ENCODE results near the gene INTS11.
"Not testable (repeated sequence)": the region's sequence is repeated elsewhere in the genome, so short reads cannot be mapped to it uniquely, and the experiment has no call there.

INTS11 gene

DNA sequence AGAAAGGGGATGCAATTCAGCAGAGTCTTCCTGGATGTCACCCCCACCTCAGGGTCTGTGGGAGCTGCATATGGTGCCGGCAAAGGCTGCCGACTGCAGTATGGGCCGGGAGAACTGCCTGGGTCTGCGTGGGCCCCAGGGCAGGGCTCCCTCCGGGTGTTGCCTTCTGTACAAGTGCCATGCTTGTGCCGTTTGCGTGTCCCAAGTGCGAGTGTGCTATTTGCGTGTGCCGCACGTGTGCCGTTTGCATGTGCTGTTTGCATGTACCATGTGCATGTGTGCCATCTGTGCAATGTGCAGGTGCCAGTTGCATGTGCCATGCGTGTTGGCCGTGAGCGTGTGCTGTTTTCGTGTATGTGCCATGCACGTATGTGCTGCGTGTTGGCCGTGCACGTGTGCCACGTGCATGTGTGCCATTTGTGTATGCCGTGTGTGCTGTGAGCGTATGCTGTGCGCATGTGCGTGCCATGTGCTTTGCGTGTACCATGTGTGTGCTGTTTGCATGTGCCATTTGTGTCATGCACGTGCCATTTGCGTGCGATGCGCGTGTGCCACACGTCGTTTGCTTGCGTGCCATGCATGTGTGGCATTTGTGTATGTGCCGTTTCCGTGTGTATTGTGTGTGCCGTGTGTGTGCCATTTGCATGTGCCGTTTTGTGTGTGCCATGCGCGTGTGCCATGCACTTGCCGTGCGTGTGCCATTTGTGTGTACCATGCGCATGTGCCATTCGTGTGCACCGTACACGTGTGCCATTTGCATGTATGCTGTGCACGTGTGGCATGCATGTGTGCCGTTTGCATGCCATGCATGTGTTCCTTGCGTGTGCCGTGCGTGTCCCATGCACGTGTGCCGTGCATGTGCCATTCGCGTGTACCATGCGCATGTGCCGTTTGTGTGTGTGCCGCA lies 5.1 kb upstream of the INTS11 start:
- no peak for FAIRE-seq

DNA sequence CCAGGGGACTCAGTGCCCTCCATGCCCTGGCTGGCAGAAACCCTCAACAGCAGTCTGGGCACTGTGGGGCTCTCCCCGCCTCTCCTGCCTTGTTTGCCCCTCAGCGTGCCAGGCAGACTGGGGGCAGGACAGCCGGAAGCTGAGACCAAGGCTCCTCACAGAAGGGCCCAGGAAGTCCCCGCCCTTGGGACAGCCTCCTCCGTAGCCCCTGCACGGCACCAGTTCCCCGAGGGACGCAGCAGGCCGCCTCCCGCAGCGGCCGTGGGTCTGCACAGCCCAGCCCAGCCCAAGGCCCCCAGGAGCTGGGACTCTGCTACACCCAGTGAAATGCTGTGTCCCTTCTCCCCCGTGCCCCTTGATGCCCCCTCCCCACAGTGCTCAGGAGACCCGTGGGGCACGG lies 3.8 kb upstream of the INTS11 start:
- FAIRE-seq: no peak

DNA sequence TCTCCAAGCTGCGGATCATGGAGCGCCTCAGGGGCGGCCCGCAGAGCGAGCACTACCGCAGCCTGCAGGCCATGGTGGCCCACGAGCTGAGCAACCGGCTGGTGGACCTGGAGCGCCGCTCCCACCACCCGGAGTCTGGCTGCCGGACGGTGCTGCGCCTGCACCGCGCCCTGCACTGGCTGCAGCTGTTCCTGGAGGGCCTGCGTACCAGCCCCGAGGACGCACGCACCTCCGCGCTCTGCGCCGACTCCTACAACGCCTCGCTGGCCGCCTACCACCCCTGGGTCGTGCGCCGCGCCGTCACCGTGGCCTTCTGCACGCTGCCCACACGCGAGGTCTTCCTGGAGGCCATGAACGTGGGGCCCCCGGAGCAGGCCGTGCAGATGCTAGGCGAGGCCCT lies 2.8 kb upstream of the INTS11 start:
- FAIRE-seq: no peak

DNA sequence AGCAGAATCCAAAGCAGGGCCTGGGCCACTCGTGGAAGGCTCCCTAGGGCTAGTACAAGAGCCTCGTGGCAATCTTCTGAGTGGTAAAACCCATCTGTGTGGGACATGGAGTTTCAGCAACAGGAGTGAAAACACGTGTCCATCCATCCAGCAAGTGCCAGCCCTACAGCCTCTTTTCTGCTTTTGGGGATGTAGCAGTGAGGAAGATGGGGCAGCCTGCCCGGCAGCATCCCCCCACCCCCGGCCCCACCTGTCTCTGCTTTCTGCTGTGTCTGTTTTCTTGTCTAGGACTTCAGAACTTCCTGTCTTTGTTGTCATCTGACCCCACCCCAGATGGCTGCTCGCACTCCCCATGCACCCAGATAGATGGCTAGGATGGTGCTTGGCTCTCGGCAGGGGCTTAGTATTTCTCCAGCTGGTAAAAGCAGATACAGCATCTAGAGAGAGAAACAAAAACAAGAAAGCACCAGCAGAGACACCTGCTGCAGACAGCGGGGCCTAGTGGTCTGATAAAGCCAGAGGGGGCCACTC lies 1.7 kb upstream of the INTS11 start:
- FAIRE-seq: no peak

DNA sequence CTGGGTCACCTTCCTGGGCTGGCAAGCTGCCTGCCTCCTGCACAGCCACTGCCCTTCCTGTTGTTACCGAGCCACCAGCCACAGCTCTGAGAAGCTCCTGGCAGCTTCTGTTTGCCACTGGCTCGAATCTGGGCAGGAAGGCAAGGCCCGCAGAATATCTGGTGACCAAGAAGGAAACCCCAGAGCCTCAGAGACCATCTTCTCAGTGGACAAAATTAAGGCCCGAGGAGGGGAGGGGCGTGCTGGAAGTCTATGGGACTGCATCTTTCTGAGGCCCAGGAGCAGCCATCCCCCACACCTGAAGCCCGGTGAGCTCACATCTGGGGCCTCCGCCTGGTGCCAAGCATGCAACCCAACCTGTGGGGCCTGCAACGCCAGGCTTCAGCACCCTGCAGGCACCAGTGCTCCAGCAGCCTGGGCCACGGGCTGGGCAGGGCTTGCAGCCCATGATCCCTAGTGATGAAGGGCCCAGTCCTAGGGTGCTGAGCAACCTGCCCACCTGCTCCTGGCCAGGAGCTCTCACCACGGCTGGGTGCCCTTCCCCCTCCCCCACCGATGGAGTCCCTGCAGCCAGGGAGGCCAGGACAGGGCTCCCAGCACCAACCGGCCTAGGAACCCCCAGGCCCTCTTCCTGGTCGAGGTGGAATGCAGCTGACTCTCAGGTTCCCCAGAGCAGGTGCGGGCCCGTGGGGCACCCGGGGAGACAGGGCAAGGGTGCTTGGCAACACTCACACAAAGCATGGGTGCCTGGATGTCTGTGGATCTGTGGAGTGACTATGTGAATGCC lies 1.0 kb upstream of the INTS11 start:
- no peak for FAIRE-seq

DNA sequence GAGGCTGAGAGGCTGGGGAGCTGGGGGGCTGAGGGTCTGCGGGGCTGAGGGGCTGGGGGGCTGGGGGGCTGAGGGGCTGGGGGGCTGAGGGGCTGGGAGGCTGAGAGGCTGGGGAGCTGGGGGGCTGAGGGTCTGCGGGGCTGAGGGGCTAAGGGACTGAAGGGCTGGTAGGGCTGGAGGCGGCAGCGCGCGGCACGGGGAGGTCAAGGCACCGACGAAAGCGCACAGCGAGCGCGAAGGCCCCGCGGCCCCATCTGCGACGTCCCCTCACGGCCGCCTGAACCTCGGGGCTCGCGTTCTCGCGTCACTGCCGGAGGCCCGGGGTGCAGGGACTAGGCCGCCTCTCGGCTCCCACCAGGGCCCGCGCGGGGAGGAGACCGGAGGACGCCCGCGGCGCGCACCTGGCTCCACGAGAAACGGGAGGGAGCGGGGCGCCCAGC lies 356 bp downstream of the INTS11 start:
- FAIRE-seq: no peak

DNA sequence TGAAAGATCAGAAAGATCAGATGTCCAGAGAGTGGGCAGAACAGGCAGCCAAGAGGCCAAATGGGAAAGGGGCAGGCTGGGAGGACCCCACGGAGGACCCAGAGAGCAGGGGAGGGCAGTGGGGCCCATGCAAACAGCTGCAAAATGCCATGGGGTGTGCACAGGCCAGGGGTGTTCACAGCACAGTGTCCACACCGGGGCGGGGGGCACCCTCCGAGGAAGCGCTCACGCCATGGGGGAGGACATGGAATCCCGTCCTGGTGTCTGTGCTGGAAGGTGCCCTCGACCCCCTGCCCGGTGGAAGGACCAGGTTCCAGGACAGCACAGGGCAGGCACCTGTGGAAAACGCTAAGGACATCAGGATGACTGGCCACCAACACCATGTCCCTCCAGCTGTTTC lies 1.5 kb downstream of the INTS11 start:
- no peak for FAIRE-seq

DNA sequence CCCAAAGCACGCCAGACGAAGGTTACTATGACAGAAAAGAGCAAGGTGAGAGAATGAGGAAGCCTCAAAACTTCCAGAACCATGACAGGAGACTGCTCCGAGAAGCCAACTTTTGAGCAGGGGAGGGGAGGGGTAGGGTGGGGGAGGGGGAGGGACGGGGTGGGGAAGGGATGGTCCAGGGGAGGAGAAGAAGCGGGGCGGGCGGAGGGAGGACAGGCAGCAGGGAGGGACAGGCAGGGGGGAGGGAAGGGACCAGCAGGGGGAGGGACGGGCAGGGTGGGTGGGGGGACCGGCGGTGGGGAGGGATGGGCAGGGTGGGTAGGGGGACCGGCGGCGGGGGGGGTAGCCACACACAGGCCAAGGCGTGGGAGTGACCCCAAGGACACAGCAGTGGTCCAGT lies 2.0 kb downstream of the INTS11 start:
- FAIRE-seq: no peak

DNA sequence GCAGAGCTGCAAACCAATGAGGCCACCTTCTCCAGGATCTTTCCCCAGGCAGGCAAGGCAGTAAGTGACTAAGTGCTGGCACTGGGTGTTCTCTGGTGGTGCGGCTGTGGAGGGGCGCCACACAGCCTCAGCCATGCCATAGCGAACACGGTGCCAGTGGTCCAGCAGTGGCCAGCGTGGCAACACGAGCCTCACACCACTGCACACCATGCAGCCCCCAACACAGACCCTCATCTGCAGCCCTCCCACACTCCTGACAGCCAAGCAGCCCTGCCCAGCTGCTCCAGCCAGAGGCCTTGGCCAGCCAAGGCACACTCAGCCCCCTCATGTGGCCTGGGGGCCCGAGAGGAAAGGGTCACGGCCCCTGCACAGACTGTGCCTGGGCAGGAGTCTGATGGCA lies 3.0 kb downstream of the INTS11 start:
- FAIRE-seq: no peak

DNA sequence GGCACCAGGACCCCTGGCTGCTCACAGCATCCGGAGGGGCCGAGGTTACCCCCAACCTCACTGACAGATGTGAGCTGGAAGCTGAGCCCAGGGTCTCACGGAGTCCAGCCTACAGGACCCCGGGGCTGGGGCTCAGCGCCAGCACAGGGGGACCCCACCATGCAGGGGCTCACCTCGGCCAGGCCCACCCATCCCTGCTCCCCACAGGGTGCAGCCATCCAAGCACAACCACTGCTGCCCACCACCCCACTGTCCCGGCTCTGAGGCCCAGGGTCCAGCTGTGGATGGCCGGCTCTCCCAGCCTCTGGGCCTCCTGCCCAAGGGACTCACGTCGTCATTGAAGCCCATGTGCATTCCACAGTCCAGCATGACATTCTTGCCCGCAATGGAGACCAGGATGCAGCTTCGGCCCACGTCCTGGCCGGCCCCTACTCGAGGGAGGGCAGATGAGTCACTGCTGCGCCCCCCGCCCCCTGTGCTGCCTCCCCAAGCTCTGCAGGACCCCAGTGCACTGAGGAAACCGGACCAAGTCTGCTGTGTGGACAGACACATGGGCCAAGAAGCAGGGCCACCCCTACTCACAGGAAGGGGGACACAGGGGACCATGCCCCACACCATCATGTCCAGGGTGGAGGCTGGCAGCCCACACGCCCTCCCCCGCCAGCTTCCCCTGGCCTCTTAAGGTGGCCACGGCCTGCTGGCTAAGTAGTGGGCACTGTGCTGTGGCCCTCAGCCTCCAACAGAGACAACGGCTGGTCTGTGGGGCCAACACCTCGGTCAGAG lies 3.6 kb downstream of the INTS11 start:
- FAIRE-seq: no peak

DNA sequence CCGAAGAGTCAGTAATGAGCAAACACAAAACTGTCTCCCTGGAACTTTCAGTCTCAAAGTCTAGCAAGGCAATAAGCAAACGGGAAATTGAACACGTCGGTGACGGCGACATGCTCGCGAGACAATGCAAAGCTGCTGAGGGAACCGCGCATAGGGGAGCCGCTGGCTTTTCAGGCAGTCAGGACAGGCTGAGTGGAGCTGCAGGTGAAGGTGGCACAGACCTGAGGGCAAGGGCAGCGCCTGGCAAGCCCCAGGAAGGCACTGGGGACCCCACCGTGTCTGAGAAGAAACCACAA lies 4.9 kb downstream of the INTS11 start:
- FAIRE-seq: no peak

DNA sequence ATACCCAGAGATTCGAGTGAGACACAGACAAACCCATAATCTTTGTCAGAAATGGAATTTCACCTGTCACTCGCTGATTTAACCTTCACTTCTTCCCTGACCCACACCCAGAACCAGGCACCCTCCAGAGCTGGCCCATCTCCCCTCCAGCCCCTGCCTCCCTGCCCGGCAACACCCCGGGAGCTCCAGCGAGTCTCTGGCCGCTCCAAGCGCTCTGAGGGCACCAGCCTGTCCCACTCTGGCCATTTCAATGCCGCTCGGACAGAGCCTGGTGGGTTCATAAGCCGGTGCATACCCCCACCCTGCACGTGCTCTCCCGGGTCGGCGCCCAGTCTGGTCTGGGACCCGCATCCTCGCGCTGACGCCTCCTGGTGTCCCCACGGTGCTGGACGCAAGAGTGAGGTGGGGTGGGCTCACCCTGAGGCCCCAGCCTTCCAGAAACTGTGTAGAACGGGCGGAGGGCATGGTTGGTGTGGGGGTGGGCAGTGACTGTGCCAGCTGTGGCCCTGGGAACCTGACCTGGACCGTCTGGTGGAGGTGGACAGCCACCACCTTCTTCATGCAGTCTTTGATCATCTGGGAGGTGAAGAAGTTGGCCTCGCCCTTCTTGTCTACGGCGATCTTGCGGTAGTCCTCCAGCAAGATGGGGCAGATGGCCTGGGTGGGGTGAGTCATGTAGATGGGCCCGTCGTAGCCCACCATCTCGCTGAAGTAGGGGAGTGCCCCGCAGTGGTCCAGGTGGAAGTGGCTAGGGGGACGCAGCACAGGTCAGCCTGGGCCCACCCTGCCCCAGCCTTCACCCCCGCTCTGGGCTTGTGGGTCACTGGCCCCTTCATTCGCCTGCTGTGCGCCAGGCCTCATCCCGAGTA lies 5.4 kb downstream of the INTS11 start:
- FAIRE-seq: no peak

DNA sequence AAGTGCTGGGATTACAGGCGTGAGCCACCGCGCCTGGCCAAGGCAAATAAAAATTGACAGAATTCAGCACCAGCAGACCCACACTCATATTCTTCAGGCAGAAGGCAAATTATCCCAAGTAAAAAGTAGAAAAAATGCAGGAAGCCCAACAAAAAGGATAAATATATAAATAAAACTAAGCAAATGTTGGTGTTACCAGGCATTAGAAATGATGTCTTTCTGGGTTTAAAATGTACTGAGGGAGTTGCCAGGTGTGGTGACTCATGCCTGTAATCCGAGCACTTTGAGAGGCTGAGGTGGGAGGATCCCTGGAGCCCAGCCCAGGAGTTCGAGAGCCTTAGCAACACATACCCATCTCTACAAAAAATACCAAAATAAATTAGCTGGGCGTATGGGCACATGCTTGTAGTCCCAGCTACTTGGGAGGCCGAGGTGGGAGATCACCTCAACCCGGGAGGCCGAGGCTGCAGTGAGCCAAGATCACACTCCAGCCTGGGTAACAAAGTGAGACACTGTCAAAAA lies 6.3 kb downstream of the INTS11 start:
- FAIRE-seq: peak; percentile 92

DNA sequence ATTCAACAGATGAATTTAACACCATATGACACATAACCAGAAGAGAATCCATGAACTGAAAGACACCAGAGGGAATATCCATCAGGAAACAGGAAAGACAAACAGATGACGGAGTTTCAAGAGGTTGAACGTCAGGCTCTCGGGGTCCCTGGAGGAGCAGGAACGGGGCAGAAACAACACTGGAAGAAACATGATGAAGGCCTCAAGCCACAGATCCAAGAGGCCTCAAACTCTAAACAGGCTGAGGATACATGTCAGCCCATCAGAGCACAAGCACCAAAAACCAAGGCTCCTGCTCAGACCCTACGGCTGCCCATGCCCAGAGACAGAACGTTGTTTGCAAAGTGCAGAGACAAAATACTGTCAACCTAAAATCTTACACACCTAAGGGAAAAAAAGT lies 7.0 kb downstream of the INTS11 start:
- no peak for FAIRE-seq

DNA sequence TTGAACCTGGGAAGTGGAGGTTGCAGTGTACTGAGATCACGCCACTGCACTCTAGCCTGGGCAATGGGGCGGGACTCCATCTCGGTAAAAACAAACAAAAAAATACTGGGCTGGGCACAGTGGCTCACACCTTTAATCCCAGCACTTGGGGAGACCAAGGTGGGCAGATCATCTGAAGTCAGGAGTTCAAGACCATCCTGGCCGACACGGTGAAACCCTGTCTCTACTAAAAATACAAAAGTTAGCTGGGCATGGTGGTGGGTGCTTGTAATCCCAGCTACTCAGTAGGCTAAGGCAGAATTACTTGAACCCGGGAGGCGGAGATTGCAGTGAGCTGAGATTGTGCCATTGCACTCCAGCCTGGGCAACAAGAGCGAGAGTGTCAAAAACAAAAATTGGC lies 8.3 kb downstream of the INTS11 start:
- not testable (repeated sequence) for FAIRE-seq

DNA sequence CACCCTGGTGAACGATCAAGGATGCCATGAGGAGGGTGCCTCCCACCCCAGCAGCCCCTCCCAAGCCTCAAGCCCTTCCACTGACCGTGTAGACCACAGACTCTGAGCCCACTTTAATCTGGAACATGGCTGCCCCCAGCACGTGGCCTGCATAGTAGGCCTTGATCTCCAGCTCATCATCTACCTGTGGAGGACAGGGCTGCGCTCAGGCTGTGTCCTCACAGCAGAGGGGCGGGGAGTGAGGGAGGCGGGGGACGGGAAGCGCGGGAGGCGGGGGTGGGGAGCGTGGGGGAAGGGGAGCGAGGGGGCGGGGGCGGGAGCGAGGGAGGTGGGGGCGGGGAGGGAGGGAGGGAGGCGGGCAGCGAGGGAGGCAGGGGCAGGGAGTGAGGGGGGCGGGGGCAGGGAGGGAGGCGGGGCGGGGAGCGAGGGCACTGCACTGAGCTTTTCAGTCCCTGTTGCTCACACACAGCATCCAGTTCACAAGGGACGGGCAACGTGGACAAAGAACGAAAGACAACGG lies 9.0 kb downstream of the INTS11 start:
- no peak for FAIRE-seq

DNA sequence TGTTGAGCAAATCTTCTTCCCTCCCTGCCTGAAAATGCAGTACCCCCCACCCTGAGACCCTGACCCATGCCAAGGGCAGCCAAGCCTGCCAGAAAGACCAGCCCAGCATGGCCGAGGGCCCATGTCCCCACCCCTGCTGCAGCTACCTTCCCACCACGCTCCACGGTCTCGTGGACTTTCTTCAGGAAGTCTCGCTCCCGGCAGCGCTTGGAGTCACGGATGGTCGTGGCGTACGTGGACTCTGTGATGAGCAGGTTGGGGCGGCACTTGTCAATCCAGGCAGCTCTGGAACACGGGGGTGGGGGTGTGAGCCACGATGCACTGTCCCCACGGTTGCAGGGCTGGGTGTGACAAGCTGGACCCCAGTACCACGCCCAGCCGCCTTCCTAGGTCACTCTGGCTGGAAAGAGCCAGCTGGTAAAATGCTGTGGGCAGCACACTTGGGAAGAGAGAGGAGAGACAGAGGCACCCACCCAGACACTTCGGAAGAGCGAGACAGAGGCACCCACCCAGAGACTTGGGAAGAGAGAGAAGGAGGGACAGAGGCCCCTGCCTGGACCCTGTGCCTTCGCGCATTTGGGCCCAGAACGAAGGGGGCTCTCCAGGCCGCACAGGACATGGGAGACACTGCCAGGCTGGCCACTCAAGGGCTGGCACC lies 9.7 kb downstream of the INTS11 start:
- no peak for FAIRE-seq

DNA sequence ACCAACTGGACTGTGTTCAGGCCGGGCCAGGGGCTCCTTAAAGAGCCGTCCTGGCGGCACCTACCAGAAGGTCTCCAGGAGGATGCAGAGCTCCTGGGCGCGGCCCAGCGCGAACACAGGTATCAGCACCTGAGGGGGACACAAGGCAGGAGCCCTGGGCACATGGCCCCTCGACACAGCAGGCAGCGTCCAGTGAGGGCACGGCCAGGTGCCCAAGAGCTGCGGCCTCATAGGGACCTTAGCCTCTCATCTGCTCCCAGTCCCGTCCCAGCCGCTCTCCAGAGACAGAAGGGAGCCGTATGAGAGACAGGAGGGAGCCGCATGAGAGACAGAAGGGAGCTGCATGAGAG lies 10.2 kb downstream of the INTS11 start:
- FAIRE-seq: no peak

DNA sequence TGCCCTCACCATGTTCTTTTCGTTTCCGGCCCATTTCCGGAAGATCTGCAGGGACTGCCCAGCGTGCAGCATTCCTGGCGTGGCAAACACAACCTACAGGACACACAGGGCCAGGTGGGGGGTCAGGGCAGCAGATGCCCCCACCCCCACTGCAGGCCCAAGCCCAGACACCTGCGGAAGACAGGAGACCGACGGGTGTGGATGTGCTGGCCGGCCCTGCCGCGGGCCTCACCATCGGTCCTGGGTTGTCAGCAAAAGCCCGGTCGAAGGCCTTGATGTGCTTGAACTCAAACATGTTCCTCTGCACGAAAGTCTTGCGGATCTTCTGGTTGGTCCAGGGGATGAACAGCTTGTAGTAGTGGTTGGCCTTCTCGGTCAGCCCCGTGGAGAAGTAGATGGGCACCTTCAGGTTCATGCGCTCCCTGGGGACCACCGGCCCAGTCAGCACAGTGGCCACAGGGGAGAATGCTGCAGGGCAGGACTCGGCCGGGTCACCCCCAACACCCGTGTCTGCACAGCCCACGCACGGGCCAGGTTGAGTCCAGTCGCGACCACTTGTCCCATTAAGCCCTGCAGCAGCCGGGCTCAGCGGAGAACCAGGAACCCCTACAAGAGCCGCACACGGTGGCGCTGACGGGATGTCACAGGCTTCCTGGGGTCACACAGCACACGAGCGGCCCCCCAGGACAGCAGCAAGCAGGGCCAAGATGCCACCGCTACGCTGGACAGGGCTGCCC lies 10.8 kb downstream of the INTS11 start:
- no peak for FAIRE-seq

DNA sequence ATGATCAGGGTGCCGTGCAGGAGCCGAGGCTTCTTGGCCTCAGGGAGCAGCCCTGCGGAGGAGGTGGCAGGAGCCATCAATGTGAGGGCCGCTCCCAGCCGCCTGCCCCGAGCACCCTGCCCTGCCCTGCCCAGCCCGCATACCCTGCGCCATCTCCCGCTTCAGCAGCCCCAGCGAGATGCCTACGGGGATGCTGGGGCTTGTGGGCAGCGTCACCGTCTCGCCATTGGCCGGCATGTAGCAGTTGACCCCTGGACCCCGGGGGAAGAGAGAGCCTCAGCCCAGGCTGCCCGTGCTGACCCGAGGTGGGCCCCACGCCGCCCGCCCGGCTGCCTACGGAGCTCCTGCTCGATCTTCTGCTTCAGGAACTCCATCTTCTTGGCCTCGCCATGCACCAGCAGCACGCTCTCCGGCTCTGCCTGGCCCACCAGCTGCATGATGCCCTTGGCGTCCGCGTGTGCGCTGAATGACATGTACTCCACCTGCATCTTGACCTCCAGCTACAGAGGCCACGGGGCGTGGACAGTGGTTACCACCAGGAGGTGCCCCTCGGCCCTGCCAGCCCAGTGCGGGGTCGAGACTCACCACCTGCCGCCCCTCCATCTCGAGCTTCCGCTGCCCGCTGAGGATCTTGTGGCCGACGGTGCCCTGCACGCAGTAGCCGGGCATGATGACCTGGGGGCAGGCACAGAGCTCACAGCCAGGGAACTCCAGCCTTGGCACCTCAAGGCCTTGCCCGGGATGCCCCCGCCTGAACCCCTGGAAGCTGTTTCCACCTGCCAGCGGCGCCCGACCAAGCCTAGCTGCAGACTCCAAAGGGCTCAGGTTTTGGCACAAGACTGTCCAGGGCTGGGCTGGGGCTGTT lies 11.8 kb downstream of the INTS11 start:
- FAIRE-seq: no peak
